Calu3 (cell line): Measurements from ENCODE around the gene EIF6. TPM values are rescaled to one million over a fixed set of nuclear protein-coding genes. Genes with fewer than 3 reads are reported as not detected.

ENCODE experiments used
- BruUV-seq: library from RNA; stranded (reverse); fragments of 400-500 nt; replicated peaks from 2 replicates; lab custom pipeline; 2021; lab: Mats Ljungman, UMichigan
- CTCF ChIA-PET: fragments of 300-600 bp; sonication (Branson Sonifier 250); formaldehyde crosslinking; loops from one replicate; lab custom pipeline; 2022; ENCODE audit warnings: antibody characterized with exemption; lab: Charles Lee
- DNase-seq: peaks from one replicate; pipeline ENCODE4 v3.0.0; 2022
- H3K27ac Mint-ChIP-seq: one replicate; pipeline ENCODE4 v1.8.0; 2022; ENCODE audit warnings: mixed read lengths; ENCODE audit not compliant: unreplicated experiment
- H3K27me3 Mint-ChIP-seq: one replicate; pipeline ENCODE4 v1.8.0; 2022; ENCODE audit warnings: mixed read lengths; ENCODE audit not compliant: unreplicated experiment
- H3K36me3 Mint-ChIP-seq: one replicate; pipeline ENCODE4 v1.8.0; 2022; ENCODE audit warnings: mild to moderate bottlenecking, moderate library complexity, mixed read lengths; ENCODE audit not compliant: insufficient read depth, unreplicated experiment
- H3K4me1 Mint-ChIP-seq: one replicate; pipeline ENCODE4 v1.8.0; 2022; ENCODE audit warnings: mild to moderate bottlenecking, low read depth, mixed read lengths; ENCODE audit not compliant: unreplicated experiment
- H3K4me3 Mint-ChIP-seq: one replicate; pipeline ENCODE4 v1.8.0; 2022; ENCODE audit warnings: mild to moderate bottlenecking, low read depth, moderate library complexity, mixed read lengths; ENCODE audit not compliant: unreplicated experiment
- H3K9me3 Mint-ChIP-seq: one replicate; pipeline ENCODE4 v1.8.0; 2022; ENCODE audit warnings: low read depth, mixed read lengths; ENCODE audit not compliant: unreplicated experiment
- intact Hi-C: fragments of 100-400 bp; cut with micrococcal nuclease; formaldehyde crosslinking; loops from one replicate; pipeline ENCODE4 v1.10.0; 2022; ENCODE audit not compliant: unreplicated experiment
- total RNA-seq: library from RNA; stranded (reverse); gene quantifications from 2 replicates; pipeline ENCODE4 v1.2.3, GENCODE V29; 2022
- TF ChIP-seq, protein P1 (sequence below): fragments of 200-600 bp; IDR thresholded peaks from one replicate; pipeline ENCODE4 v1.8.0; 2022; ENCODE audit warnings: antibody characterized with exemption; ENCODE audit not compliant: unreplicated experiment

Gene EIF6
- total RNA-seq, 1 experiment from 2014 or later = 271 TPM

- H3K4me1 Mint-ChIP-seq = peaks cover 81% of the 10 kb centered on the region
- no peak overlapping the region for H3K4me3 Mint-ChIP-seq
- TF ChIP-seq, protein P1, sequence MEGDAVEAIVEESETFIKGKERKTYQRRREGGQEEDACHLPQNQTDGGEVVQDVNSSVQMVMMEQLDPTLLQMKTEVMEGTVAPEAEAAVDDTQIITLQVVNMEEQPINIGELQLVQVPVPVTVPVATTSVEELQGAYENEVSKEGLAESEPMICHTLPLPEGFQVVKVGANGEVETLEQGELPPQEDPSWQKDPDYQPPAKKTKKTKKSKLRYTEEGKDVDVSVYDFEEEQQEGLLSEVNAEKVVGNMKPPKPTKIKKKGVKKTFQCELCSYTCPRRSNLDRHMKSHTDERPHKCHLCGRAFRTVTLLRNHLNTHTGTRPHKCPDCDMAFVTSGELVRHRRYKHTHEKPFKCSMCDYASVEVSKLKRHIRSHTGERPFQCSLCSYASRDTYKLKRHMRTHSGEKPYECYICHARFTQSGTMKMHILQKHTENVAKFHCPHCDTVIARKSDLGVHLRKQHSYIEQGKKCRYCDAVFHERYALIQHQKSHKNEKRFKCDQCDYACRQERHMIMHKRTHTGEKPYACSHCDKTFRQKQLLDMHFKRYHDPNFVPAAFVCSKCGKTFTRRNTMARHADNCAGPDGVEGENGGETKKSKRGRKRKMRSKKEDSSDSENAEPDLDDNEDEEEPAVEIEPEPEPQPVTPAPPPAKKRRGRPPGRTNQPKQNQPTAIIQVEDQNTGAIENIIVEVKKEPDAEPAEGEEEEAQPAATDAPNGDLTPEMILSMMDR = no peak
- CTCF ChIA-PET = interaction anchor here (0.6 to 4.2 kb wide), 16 partner anchors 9 to 207 kb away, joined by 3 to 85 read pairs (median 4); partner anchors contain the start of gene EIF6
- DNase-seq = no peak
- H3K27me3 Mint-ChIP-seq = no peaks in the 10 kb centered on the region
- H3K36me3 Mint-ChIP-seq = peaks cover 41% of the 10 kb centered on the region
- BruUV-seq = TSS peak; percentile 28
- no peaks in the 10 kb centered on the region for H3K9me3 Mint-ChIP-seq
- peak overlapping the region; percentile 88 for H3K27ac Mint-ChIP-seq
- intact Hi-C loops = loop anchor here (1.0 kb wide), 1 partner anchor 26 kb away; no protein-coding TSS in a partner anchor
Observed at GRCh38 chr20:35303382-35303734, 18.8 kb upstream of the EIF6 start.

DNA sequence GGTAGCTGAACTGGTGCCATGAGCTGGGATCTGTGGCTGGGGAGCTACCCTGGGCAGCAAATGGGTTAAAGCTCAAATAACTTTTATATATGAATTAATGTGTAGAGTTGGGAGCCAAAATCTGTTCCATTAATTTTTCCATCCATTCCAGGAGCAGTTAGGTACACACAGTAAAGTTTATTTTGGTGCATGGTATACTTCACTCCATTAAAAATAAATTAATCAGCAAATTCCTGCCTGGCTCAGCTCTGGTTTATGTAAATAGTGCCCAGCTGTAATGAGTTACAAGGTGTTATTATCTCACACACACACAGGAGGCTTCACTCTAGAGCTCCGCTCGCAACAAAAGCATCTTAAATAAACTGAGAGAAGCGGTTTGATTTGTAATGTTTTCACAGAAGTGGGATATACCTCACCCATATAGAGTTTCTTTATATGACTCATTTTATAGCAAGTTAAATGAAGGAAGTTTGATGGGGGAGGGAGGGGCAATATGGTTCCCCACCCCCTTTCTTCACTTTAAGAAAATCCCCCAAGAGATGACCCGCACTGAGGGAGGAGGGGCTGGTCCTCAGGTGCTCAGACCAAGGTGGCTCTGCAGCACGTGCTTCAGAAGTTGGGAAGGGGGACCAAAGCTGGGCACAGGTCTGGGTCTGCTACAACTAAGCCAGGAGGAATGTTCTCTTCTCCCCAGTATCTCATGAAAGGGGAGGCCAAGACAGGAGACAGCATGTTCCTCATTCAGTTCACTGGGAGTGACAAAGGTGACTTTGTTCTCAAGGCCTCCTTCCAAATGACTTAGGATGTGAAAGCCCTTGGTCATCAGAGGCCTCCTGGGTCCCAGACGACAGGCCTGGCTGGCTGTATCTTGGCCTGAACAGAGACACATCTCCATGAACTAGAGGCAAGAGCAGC is 18.1 kb upstream of the EIF6 start:
- no peak overlapping the region for H3K4me3 Mint-ChIP-seq
- no peak for DNase-seq

GRCh38 chr20:35301426-35301825 is 16.9 kb upstream of the EIF6 start:
- TF ChIP-seq, protein P1 = no peak
- no peak overlapping the region for H3K4me3 Mint-ChIP-seq
- peak overlapping the region; percentile 88 for H3K27ac Mint-ChIP-seq
- CTCF ChIA-PET = interaction anchor here (1.2 to 3.5 kb wide), 3 partner anchors 11 to 146 kb away, joined by 3 to 25 read pairs (median 4); partner anchors contain the start of gene EIF6
- BruUV-seq = no TSS peak
- H3K4me1 Mint-ChIP-seq = peaks cover 61% of the 10 kb centered on the region
- no peak for DNase-seq
- H3K27me3 Mint-ChIP-seq = no peaks in the 10 kb centered on the region
- no peaks in the 10 kb centered on the region for H3K9me3 Mint-ChIP-seq
- H3K36me3 Mint-ChIP-seq = peaks cover 30% of the 10 kb centered on the region
- intact Hi-C loops = no loop called here

More for the DNA sequence above, 18.1 kb upstream of the EIF6 start:
- H3K27ac Mint-ChIP-seq = peak overlapping the region; percentile 88
- CTCF ChIA-PET = interaction anchor here (0.9 to 4.2 kb wide), 13 partner anchors 9 to 206 kb away, joined by 3 to 85 read pairs (median 4); partner anchors contain the start of gene EIF6
- H3K9me3 Mint-ChIP-seq = no peaks in the 10 kb centered on the region
- intact Hi-C loops = loop anchor here (1.0 kb wide), 1 partner anchor 27 kb away; no protein-coding TSS in a partner anchor
- BruUV-seq = no TSS peak
- peaks cover 74% of the 10 kb centered on the region for H3K4me1 Mint-ChIP-seq
- no peaks in the 10 kb centered on the region for H3K27me3 Mint-ChIP-seq
- TF ChIP-seq, protein P1 = no peak
- H3K36me3 Mint-ChIP-seq = peaks cover 41% of the 10 kb centered on the region

GRCh38 chr20:35300469-35301262 is 16.1 kb upstream of the EIF6 start:
- intact Hi-C loops = no loop called here
- no peak for DNase-seq
- Mint-ChIP-seq H3K36me3 (peaks cover 24% of the 10 kb centered on the region), H3K27me3 (no peaks in the 10 kb centered on the region), H3K4me3 (no peak overlapping the region), H3K27ac (no peak overlapping the region), H3K9me3 (no peaks in the 10 kb centered on the region), H3K4me1 (peaks cover 54% of the 10 kb centered on the region)
- CTCF ChIA-PET = interaction anchor here (3.5 kb wide), 1 partner anchor 16 kb away, joined by 25 read pairs; the partner anchor contains the start of gene EIF6
- BruUV-seq = no TSS peak
- TF ChIP-seq, protein P1 = no peak
